ENCODE measurements around the gene URB2. TPM values are rescaled to one million over a fixed set of nuclear protein-coding genes. Genes with fewer than 3 reads are reported as not detected.
A peak's percentile ranks its signal among the peaks of the same experiment; 100 is the strongest.

URB2 gene
- polyA plus RNA-seq, 1 donor, result 5.8 TPM

DNA sequence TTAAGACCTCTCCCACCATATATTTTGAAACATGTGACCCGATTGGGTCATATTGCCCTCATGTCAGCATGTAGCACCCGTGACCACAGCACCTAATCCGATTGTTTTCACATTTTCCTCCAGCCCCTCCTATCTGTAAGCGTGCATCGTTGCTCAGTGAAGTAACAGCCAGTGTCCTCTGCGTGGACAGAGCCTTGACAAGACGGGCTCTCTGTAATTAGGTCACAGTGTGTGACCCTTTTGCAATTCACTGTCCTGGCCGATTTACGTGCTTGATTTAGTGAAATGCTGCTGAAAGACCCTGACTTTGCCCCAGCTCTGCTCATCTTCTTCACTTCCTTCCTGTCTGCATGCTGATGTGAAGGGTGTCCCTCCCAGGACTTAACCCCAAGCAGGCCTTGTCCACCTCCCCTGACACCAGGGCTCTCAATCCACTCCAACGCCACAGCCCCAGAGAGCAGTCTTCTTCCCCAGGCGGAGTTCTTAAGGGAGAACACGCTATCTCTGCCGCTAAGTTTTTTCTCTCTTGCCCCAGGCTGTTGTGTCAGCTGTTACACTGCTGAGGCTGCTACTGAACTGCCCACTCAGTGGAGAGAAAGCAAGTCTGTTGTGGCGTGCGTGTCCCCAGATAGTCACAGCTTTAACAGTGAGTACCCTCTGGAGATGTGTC, 19.4 kb downstream of the URB2 start:
- DNase-seq, result no peak

DNA sequence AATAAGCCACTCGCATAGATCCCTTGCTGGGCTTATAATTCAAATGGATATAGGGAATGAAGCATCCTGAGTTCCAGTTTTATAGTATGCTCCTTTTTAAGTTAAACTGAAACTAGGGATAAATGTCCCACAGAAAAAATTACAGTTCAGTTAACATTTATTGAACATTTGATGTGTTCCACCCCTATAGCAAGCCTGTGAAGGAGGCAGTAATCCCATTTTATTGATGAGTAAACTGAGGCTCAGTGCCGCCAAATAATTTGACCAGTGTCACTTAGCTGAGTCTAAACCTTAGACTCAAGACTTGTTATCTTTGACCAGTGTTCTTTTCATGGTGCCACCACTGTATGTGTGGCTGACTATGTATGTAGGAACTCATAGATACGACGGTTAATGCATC, 22.4 kb downstream of the URB2 start:
- no peak for DNase-seq

DNA sequence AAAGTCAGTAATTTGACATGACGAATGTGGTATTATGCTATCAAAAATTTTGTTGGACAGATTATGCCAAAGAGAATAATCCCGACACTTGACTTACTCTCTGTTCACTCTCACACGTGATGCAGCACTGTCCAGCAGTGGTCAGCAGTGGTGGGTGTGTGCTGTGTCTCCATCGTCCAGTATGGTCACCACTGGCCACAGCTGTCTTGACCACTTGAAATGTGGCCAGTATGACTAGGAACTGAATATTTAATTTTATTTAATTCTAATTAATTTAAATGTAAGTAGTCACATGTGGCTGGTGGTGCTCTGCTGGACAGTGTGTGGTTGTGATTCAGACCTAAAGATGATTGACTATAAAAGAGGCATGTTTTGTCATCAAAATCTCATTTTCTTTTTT, 24.0 kb downstream of the URB2 start:
- DNase-seq, result no peak

DNA sequence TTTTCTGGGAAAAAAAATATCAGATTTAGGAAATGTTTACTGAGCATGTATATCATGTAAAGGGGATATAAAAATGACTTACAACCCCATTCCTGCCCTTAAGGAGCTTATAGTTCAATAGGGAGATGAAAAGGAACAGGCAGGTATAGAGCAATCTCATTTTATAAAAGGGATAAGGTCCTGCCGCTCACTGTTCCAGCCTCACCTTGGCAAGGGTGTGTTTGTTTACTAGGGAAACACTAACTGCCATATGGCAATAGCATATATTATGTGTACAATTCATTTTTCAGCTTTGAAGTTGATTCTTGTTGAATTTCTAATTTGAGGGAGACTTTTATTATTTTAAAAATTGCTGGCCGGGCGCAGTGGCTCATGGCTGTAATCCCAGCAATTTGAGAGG, 25.5 kb downstream of the URB2 start:
- DNase-seq, result no peak

DNA sequence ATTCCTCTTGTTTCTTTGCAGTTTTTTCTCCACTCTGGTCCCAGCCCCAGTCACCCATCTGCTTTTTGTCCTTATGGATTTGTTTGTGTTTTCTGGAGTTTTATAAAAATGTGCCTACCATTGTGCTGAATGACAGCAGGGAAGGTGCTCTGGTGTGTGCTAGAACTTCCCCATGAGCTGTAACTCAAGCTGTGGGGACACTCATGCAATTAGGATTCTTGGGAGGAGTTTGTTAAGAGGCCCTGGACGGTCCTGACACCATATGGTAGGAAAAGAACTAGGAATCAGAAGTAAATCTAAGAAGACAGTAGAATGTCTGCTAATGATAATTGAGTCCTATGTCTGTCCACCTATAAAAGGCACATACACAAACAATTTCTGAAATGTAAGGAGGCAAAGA, 27.4 kb downstream of the URB2 start:
- DNase-seq, result no peak

DNA sequence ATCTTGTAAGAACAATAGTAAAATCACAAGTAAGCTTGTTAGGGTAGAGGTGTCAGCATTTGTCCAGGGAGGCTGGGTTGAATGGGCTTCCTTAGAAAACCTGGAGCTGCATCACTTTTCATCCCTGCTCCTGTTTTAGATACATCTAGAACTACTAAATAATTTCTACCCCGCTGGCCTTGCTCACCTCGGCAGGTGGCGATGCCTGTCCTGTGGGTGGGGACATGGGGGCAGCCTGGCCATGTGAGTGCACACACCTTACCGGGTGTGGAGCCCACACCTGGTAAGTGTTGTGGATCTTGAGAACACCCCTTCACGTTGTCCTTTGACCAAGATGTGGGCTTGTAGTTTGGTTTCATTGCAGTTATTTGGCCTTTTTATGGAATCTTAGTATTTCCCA, 29.7 kb downstream of the URB2 start:
- no peak for DNase-seq

DNA sequence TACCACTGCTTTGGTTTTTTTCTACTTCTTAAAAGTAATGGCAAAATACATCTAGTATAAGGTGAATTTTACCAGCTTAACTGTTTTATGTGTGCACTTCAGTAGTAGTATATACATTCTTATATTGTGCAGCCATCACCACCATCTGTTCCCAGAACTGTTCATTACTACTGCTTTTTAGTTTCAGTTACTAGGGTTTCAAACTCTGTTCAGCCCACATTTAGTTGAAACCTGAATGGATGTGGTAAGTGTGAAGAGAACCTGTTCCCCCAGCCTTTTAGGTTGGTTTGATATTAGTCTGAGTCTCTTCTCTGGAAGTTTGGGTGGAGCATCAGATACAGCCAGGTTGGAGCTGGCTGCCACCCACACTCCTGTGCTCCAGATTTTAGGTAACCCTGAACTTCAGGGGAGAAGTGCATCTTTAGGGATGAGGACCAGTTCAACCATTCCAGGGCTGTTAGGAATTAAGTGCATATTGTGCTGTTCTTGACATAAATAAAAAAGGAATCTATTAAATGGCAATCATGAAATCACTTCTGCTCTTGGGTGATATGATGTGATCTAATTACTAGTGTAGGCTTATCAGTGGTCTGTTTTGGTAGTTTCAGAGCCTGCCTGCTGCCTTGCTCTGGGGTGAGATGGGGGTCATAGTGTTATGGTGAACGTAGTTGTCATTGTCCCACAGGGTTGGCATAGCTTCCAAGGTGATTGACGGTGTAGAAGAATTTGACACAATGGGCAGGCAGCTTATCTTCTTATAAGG, 32.1 kb downstream of the URB2 start:
- no peak for DNase-seq

DNA sequence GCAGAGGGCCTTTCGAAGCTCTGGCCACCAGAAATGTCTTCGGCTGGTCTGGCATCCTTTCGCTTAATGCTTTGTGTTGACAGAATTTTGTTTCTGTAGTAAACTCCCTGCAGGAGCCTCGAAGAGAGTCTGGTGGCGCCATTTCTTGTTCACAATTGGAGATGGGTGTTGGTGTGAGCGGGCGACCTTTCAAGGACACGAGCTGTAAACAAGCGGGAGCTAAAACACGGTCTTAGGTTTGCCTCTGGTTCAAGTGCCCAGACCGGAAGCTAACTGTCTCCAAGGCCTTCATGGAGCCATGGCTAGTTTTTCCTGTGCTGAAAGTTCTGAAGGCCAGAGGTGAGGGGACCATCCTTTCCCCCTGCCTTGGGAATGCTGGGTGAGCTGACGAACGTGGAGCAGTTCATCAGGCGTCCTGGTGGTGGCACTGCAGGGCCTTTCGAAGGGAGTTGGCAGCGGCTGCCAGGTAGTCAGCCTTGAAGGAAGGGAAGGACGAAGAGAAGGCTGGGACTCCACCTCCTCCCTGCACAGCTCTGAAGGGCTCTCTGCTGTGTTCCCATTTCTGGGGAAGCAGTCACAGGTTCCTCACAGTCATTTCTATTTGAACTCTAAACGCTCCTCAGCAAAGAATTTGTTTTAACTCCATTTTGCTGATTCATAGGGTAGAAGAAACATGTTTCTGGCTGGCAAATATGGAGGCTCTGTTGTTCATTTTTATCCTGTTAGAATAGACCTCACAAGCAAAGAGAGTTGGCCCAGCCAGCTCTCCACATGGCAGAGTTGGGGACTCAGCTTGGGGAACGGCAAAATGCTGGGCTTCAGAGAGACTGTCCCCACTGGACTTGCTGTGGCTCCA, 35.2 kb downstream of the URB2 start:
- DNase-seq, result peak; percentile 81

DNA sequence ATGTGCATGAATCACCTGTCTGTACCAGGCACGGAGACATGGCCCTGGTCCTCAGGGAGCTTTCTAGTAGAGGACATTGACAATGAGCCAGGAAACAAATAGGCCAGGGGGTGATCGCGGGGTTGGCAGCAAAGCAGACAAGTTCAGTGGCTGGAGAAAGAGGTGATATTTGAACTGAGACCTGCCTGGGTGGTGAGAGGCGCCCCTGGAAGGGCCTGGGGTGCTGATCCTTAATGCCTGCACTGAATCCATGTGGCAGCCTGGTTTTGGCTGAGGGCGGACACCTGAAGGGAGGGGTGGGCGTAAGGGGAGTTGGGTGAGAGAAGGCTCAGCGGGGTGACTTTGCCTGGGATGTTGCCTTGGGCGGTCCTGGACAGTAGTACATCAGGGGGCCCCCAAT, 35.9 kb downstream of the URB2 start:
- no peak for DNase-seq

DNA sequence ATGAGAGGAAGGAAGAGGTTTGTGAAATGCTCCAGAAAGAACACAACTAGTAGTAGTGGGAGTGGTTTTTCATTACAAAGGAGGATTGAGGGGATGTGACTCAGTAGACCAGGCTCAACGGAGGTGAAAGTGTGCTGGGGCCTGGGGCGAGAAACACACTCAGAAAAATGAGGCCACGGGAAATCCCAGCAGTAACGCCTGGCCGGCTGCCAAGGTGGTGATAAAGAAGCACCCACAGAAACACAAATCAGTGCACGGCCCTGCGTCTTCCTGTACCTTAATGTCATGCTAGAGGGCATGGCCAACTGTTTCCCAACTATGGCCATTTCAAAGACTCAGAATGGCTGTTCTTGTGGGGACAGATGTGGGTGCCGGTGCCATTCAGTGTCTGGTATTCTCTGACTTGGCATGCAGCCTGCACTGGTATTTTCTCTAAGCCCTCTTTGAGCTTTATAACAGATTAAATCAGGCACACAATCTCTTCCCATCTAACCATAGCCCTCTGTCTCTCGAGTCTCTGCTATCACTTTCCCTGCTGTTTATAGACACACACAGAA, 38.2 kb downstream of the URB2 start:
- DNase-seq, result no peak

DNA sequence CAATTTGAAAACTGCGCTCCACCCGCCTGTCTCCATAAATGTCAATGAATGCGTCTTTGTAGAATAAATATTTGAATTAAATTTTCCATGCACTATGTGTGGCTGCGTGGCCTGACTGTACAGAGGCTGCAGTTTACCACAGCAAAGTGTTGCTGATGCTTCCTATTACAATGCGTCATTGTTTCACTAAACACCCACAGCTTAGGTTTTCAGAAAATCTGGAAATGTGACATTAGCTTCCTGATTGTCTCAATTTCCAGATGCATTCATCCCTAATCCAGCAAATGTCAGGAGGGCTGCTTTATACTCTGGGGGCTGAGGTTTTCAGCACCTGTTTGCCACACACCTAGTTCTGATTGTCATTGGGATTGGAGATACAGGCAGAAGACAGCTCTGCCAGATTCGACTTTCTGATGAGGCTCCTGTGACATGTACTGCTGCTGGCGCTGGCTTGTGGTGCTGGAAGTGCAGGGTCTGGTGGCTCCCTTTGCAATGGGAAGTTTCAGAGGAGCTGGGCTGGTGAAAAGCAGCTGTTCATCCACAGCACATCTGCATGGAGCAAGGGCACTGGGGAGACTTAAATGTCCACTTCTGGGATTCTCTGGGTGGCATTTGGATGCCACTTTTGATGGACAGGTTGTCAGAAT, 40.0 kb downstream of the URB2 start:
- no peak for DNase-seq

DNA sequence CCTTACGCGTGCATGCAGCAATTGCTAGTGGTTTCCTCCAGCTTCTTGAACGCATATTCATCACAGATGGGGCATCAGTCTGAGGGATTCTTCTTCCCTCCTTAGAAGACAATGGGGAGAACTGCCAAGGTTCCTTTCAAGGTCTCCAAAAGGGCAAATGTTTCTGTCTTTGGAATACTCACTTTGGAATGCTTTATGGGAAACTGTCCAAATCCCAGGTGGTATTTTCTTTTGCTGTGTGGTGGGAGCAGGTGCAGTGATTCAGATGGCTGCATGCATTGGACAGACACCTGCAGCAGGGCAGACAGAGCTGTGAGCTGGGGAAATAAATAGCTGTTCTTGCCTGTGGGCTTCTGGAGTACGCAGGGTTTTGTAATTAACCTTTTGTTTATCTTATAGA, 40.5 kb downstream of the URB2 start:
- no peak for DNase-seq

DNA sequence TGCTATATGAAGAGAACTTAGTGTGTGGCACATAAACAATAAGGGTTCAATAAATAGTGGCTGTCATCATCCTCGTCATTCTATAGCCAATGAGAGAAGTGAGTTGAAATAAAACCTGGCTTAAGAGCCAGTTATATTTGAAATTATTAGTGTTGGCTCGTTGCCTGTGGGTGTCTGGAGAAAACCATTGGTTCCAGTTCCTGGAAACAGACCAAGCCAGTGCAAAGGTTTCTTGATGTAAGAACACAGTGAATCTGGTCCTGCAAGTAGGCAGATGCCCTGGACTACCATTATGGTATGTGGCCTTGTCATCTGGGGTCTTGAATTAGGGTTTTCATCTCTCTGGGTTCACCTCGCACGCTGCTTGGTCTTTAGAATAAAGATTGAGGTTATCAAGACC, 43.3 kb downstream of the URB2 start:
- no peak for DNase-seq

DNA sequence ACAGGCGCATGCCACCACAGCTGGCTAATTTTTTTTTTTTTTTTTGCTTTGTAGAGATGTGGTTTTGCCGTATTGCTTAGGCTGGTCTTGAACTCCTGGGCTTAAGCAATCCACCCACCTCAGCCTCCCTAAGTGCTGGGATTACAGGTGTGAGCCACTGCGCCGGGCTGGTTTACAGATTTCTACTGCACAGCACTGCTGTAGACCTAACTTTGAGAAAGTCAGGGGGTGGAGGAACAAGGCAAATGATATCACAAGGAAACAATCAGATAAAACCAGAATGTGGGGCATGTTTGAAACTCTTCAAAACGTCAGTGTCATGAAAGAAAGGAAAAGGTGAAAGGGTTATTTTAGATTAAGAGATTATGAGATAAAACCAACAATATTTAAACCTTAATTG, 45.3 kb downstream of the URB2 start:
- DNase-seq, result no peak

DNA sequence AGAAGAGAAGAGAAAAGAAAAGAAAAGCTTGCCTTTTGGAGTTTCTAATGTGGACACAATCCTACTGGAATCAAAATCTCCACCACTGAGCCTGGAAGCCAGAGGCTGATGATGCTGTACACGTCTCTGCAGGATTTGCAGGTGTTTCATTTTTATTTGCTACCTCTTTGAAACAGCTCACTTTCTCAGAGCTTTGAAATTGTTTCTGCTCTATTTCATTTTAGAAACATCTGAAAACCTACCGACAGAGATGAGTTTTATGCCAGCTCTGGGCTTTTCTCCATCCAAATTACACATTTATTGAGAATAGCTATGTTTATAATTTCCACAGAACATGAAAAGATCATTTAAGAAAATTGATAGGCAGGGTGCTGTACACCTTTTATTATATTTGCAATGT, 46.2 kb downstream of the URB2 start:
- DNase-seq, result no peak

DNA sequence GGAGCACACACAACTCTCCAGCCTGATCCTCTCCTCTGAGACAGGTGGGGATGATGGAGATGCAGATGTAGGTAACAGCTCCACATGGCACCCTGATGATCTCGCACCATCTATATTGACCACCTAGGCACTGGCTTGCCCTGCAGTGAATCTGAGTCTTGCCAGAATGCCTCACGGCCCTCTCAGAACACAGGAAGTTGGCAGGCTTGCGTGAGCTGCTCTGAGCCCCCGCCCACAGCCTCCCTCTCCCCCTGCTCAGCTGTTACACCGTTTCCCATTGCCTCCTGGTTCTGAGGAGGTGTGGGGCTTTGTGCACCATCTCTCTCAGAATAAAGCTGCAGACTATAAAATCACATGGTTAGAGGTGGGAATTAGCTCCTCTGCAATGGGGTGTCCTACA, 48.0 kb downstream of the URB2 start:
- DNase-seq, result no peak

DNA sequence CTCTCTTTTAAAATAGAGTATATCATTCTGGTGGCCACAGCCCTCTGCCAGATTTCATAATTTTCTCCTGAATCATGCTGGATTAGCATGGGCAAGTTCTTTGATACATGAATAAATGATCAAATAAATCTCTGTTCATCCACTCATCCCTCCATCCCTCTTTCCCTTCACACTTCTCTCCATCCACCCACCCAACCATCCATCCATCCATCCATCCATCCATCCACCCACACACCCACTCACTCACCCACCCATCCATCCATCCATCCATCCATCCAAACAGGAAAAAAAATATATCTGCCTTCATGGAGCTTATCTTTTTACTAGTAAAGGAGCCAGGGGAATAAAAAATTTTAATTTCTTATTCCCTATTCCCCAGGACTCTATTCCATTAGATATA, 49.3 kb downstream of the URB2 start:
- DNase-seq, result no peak

DNA sequence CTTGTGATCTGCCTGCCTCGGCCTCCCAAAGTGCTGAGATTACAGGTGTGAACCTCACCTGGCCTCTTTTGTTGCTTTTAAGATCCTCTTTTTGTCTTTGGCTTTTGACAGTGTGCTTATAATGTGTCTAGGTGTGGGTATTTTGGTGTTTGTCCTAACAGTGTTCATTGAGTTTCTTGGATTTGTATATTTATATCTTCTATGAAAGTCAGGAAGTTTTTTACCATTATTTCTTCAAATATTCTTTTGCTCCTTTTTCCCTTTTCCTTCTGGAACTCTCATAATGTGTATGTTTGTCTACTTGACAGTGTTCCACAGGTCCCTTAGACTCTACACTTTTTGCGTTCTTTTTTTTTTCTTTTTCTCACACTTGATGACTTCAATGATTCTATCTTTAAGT, 59.1 kb downstream of the URB2 start:
- no peak for DNase-seq

DNA sequence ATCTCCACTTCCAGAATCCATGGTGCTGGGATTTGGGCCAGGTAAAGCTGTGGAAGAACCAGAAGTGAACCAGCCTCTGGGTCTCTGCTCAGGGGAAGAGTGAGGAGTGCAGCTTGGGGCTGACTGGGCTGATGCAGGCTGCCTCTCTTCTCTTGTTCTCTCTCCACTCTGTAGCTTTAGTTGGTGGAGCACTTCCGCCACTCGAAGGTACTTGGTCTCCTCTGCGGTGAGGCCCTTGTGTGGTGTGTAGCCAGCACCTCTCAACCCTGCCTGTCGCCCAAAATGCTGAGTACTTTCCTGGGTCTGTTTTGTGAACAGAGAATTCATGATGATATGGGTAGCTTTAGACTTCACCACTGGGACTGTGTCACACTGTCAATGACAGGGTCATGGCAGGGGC, 63.2 kb downstream of the URB2 start:
- no peak for DNase-seq

DNA sequence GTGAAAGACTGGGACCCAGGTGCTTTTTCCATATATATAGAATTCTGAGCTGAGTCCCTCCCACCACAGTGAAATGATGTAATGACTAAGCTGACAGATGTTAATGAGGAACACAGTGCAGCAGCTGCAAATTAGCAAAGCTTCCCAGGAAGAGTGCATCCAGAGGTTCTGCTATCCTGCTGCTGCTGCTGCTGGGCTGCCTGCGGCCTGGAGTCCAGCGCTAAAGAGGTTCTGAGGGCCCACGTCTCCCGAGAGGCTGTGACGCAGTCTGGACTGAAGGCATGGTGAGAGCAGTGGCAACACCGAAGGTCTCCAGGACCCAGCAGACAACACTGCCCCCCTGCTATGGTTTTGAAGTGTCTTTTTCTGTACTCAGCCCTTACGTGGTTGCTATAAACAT, 63.9 kb downstream of the URB2 start:
- peak; percentile 38 for DNase-seq

DNA sequence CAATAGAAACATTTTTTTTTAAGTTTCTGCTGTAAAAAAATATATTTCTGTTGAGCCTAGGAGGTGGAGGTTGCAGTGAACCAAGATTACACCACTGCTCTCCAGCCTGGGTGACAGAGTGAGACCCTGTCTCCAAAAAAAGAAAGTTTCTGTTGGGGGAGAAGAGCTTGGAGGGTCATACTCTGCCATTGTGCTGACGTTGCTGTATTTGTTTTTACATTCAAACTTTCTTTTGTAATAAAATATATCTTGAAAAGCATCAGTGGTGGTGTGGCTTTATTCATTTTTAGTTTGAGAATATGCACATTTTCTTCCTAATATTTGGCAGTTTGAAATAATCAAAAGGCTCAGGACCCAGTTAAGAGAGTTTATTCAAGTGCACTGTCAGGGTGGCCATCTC, 64.6 kb downstream of the URB2 start:
- no peak for DNase-seq

DNA sequence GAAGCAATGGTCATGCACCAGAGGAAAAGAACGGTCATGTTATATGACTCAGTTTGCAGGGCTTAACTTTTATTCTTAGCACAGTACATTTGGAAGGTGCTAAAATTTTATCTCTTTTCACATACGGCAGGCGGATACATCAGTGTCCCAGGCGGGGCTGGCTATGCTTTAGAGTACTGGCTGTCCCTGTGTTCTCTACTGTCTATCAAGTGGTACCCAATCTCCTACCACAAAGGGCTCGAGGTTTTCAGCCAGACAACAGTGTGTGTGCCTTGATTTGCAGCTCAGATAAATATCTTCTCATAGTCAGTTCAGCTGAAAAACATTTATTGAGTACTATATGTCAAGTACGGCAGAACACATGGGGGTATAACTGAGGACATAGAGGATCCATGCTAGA, 65.3 kb downstream of the URB2 start:
- no peak for DNase-seq

Measured in hindlimb muscle (tissue), 1 donor.